Measurements from ENCODE around the gene ATP6AP2.

- TF ChIP-seq CTCF (conservative IDR thresholded peaks at IDR 0.05; ENCODE audit: low read depth, low read length) (no peak), EZH2 (IDR thresholded peaks at IDR 0.05; ENCODE audit: low read length, unreplicated experiment) (no peak), EZH2phosphoT487 (IDR thresholded peaks at IDR 0.05; ENCODE audit: borderline replicate concordance, low read length) (no peak)
Observed at GRCh38 chrX:40570346-40571093, 10.2 kb upstream of the ATP6AP2 start.

Measured in PC-3 (cell line).